Measurements from ENCODE around the gene GSG1.
A peak's percentile ranks its signal among the peaks of the same experiment; 100 is the strongest.

The GSG1 gene

GRCh38 chr12:13117029-13117428, 13.6 kb upstream of the GSG1 start:
- DNase-seq, result no peak

- no peak for DNase-seq
These were observed 12.8 kb upstream of the GSG1 start for GRCh38 chr12:13116259-13116658.

GRCh38 chr12:13114251-13115052, 11.0 kb upstream of the GSG1 start:
- DNase-seq, result no peak

GRCh38 chr12:13112968-13113367, 9.5 kb upstream of the GSG1 start:
- DNase-seq, result no peak

DNA sequence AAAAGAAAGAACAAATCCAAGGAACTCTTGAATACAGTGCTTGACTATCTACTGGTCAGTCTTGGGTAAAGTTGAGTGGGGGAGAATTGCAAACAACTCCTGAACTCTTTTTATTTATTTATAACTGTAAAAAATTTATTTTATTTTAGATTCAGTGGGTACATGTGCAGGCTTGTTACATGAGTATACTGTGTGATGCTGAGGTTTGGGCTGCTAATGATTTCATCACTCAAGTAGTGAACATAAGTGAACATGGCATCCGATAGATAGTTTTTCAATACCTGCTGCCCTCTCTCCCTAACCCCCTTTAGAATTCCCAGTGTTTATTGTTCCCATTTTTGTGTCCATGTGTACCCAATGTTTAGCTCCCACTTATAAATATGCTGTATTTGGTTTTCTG, 3.2 kb upstream of the GSG1 start:
- DNase-seq, result no peak

DNA sequence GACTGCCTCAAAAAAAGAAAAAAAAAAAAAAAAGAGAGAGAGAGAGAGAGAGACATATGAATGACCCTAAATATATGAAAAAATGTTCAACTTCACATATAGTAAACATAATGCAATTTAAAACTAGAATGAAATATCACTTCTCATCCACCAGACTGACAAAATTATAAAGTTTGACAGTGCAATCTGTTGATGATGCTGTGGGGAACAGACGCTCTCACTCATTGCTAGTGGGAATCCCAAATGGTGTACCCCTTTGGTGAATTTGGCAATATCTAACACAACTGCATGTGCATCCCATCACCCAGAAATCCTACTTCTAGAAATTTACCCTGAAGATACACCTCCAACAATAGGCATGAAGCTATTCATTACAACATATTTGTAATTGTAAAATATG, 2.3 kb upstream of the GSG1 start:
- no peak for DNase-seq

DNA sequence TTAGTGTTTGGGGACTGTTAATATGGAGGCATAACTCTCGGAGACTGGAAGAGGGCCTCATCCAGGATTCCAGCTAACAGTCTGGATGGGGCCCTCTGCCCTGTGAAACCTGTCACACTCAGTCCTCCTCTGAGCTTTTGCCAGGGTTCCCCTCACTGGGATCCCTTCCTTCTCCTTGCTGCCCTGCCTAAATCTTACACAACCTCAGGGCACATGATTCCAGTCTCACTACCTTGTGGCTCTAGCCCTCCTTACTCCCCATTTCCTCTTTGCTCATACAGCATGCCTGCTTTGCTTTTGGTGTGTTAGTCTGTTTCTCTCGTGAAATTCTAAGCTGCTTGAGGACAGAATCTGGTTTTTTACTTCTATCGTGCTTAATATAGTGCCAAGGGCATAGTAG, 942 bp upstream of the GSG1 start:
- DNase-seq, result no peak

- no peak for DNase-seq
These were observed 839 bp downstream of the GSG1 start for GRCh38 chr12:13102461-13103195.

DNA sequence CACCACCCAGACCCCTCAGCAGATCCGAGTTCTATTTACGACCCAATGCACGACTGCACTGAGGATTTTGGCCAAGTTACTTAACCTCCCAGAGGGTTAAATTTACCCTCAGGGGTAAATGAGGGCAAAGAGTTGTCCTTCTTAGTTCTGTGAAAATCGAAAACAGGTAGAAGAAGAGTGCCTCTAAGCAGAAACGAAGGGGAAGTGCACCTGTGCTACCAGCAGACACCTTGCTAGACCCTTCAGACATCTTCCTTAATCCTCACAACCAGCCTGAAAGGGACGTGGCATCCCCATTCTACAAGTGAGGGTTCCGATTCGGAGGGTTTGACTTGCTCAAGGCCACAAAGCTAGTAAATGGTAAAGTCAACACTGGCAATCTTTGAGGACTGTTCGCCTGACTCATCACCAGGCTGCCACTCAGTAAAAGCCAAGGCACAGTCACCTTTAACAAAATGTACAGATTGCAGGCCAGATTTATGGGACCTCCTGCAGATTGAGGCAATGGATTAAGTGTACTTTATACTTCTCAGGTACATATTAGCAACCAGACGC, 1.6 kb downstream of the GSG1 start:
- peak; percentile 68 for DNase-seq

DNA sequence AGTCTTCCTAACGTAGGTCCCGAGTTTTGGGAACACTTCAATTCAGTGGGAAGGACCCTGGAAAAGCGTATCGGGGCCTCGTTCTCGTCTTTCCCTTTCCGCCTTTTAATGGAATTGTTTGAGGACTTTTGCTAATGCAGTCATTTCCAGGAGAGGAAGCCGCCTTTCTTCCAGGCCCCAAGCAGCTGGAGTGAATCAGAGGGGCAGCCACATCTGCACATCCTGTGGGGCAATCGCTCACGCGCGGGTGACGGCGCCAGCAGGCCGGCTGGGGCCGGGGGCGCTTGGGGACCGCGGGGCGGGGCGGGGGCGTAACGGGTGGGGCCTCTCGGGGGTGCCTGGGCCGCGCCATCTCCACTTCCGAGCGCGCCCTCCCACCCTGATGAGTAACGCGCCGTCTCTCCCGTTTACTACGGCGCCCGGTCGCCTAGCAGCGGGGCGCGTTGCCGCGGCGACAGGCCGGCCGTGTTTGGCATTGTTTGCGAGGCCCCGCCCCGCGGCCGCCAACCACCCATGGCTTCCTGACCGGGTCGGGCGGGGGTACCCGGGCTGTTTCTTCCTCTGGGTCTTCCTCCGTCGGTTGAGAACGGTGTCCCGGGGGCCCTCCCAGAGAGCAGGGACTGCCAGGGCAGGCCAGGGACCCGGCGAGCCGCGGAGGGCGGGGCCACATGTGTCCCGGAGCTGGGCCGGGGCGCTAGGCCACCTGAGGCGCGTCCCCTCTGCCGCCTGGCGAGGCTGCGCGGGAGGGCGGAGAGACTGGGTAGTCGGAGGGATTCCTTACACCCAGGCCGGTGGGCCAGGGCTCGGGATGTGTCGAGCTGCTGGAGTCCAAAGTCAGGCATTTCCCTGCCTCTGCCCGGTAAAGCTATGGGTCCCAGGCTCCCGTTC, 2.3 kb downstream of the GSG1 start:
- DNase-seq, result peak; percentile 94

GRCh38 chr12:13100605-13100881, 2.9 kb downstream of the GSG1 start:
- no peak for DNase-seq

DNA sequence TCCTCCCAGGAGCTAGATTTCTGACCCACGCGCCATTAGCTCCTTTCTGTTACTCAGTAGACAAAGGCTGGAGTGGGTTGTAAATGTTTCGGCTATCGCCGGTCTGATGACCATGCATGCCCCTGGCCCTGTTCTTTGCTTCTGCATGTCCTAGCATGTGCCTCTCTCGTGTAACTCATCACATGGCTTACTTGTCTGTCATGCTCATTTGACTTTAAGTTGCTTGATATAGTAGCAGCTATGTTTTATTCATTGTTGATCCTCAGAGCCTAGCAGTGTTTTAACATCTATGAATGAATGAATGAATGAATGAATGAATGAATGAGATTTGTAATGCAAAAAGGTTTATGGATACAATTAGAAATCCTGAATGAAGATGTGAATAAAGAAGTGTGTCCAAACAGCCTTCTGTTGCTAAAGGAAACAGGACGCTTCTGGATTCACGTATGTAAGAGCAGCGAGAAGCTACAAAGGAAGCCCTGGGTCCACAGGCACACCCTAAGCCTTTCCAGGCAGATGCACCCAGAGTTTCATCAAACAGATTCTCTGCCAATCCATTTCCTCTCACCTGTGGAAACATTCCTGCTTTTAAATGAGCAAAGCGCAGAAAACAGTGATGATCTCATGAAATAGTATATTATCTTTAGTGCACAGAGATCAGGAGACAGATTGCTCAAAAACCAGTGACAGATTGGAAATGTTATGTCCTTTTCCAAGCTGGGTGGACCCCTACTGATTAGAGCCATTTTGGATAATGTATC, 3.4 kb downstream of the GSG1 start:
- DNase-seq, result no peak

- DNase-seq, result no peak
These were observed 4.2 kb downstream of the GSG1 start for GRCh38 chr12:13099066-13099843.

GRCh38 chr12:13097491-13098011, 5.9 kb downstream of the GSG1 start:
- no peak for DNase-seq

- no peak for DNase-seq
These were observed 8.0 kb downstream of the GSG1 start for GRCh38 chr12:13095266-13095995.

- DNase-seq, result peak; percentile 53
These were observed 9.1 kb downstream of the GSG1 start for GRCh38 chr12:13094367-13094766.

GRCh38 chr12:13093848-13094220, 9.6 kb downstream of the GSG1 start:
- no peak for DNase-seq

GRCh38 chr12:13093191-13093847, 10.1 kb downstream of the GSG1 start:
- DNase-seq, result no peak

GRCh38 chr12:13091832-13092231, 11.6 kb downstream of the GSG1 start:
- no peak for DNase-seq

GRCh38 chr12:13090054-13090453, 13.4 kb downstream of the GSG1 start:
- DNase-seq, result no peak
